Neural crest cell (in vitro differentiated cells): ENCODE measurements around the gene PXT1. TPM values are rescaled to one million over a fixed set of nuclear protein-coding genes. Genes with fewer than 3 reads are reported as not detected.

Experiments
- DNase-seq: peaks from one replicate; pipeline ENCODE4 v3.0.0; 2021; ENCODE audit warnings: low read depth, mixed read lengths, low spot score
- H3K27ac Mint-ChIP-seq: one replicate; pipeline ENCODE4 v1.8.0; 2021; ENCODE audit warnings: mild to moderate bottlenecking, mixed read lengths; ENCODE audit not compliant: unreplicated experiment
- H3K27me3 Mint-ChIP-seq: 2 replicates; pipeline ENCODE4 v1.8.0; 2021; ENCODE audit warnings: low read depth, mild to moderate bottlenecking, mixed read lengths
- H3K36me3 Mint-ChIP-seq: 2 replicates; pipeline ENCODE4 v1.8.0; 2021; ENCODE audit warnings: low read depth, mild to moderate bottlenecking, mixed read lengths
- H3K4me1 Mint-ChIP-seq: 2 replicates; pipeline ENCODE4 v1.8.0; 2021; ENCODE audit warnings: mixed read lengths
- H3K4me3 Mint-ChIP-seq: one replicate; pipeline ENCODE4 v1.8.0; 2021; ENCODE audit warnings: mild to moderate bottlenecking, mixed read lengths
- H3K9me3 Mint-ChIP-seq: 2 replicates; pipeline ENCODE4 v1.8.0; 2021; ENCODE audit warnings: mixed read lengths
- CTCF ChIP-seq: fragments of 200-600 bp; sonication (generic); conservative IDR thresholded peaks from 2 replicates; pipeline ENCODE4 v1.5.0; 2021; ENCODE audit warnings: antibody characterized with exemption, mild to moderate bottlenecking
- total RNA-seq: library from RNA; stranded (reverse); gene quantifications from 2 replicates; pipeline ENCODE4 v1.2.1, GENCODE V29; 2021

Gene PXT1
- total RNA-seq, 1 donor from 2014 or later = 0.14 TPM

DNA sequence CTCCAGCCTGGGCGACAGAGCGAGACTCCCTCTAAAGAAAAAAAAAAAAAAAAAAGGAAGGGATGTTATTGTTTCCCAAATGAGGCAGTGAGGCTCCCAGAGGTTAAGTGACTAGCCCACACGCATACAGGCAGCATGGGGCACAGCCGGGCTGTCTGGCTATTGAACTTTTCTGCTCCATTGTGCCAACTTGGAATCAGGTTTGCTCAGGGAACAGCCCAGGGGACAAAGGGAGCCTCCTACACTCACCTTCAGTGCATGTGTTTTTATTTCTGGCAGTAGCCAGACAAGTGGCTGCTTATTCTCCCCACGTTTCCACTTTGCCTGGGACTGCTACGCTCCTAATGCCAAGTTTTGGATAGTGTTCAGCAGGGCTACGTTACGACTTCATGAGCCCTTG lies 65.9 kb downstream of the PXT1 start:
- peaks cover 10% of the 10 kb centered on the region for H3K27me3 Mint-ChIP-seq
- H3K36me3 Mint-ChIP-seq = no peaks in the 10 kb centered on the region
- H3K27ac Mint-ChIP-seq = no peak overlapping the region
- no peak for DNase-seq
- no peak for TF ChIP-seq CTCF
- H3K4me1 Mint-ChIP-seq = no peaks in the 10 kb centered on the region
- no peaks in the 10 kb centered on the region for H3K9me3 Mint-ChIP-seq
- H3K4me3 Mint-ChIP-seq = no peak overlapping the region

GRCh38 chr6:36376183-36376582 lies 66.5 kb downstream of the PXT1 start:
- no peaks in the 10 kb centered on the region for H3K36me3 Mint-ChIP-seq
- H3K4me3 Mint-ChIP-seq = no peak overlapping the region
- H3K4me1 Mint-ChIP-seq = no peaks in the 10 kb centered on the region
- no peak overlapping the region for H3K27ac Mint-ChIP-seq
- DNase-seq = no peak
- peaks cover 10% of the 10 kb centered on the region for H3K27me3 Mint-ChIP-seq
- H3K9me3 Mint-ChIP-seq = no peaks in the 10 kb centered on the region
- TF ChIP-seq CTCF = no peak

DNA sequence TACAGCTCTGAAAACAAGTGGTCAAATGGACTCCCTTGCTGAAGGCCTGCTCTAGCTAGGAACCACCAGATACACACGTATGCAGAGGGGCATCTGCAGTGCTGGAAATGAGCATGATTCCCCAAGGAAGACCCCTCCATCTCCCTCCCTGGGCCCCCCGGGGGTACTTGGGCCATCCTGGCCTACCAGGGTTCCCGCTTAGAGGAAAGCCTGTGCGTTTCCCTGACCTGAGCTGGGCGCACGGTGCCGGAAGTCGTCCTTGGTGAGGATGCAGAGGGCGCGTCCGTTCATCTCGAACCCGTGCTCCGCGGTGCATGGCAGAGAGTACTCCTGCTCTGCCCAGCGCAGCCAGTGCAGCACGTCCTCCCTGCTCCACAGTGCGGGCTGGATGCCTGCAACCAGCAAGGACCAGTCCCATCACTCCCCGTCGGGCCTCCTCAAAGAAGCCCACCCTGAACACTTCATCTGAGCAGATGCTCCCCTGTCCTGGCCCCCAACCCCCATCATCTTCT lies 67.0 kb downstream of the PXT1 start:
- H3K4me3 Mint-ChIP-seq = no peak overlapping the region
- no peak for DNase-seq
- peaks cover 10% of the 10 kb centered on the region for H3K27me3 Mint-ChIP-seq
- no peaks in the 10 kb centered on the region for H3K4me1 Mint-ChIP-seq
- no peak overlapping the region for H3K27ac Mint-ChIP-seq
- no peaks in the 10 kb centered on the region for H3K36me3 Mint-ChIP-seq
- no peaks in the 10 kb centered on the region for H3K9me3 Mint-ChIP-seq
- TF ChIP-seq CTCF = no peak

DNA sequence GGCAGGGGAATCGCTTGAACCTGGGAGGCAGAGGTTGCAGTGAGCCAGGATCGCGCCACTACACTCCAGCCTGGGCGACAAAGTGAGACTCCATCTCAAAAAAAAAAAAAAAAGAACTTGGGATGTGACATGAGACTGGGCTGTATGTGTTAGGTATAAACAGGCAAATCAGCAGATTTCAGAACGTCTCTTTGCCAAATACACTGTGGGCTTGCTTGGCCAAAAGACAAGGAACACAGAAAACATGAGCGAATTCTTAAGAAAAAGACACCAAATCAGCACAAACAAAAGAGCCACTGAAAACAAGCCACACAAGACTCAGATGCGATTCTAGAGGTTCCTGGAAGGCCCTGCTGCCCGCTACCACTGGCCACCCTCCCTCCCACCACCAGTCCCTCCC lies 67.7 kb downstream of the PXT1 start:
- Mint-ChIP-seq H3K4me1 (no peaks in the 10 kb centered on the region), H3K4me3 (no peak overlapping the region), H3K27me3 (peaks cover 10% of the 10 kb centered on the region), H3K27ac (no peak overlapping the region), H3K9me3 (no peaks in the 10 kb centered on the region), H3K36me3 (no peaks in the 10 kb centered on the region)
- TF ChIP-seq CTCF = no peak
- DNase-seq = no peak

DNA sequence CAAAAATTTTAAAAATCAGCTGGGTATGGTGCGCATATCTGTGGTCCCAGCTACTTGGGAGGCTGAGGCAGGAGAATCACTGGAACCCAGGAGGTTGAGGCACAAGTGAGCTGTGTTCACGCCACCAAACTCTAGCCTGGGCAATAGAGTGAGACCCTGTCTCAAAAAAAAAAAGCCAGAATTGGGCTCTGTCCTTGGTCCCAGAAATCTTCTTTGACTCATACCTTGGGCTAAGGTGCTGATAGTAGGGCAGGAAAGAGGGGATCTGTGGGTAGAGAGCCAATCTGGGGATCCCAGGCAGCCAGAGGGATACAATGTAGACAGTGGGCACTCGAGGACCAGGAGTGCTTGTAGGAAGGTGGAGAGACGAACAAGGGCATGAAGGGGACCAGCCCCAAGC lies 68.5 kb downstream of the PXT1 start:
- TF ChIP-seq CTCF = no peak
- Mint-ChIP-seq H3K4me3 (no peak overlapping the region), H3K36me3 (no peaks in the 10 kb centered on the region), H3K4me1 (no peaks in the 10 kb centered on the region), H3K9me3 (no peaks in the 10 kb centered on the region), H3K27ac (no peak overlapping the region), H3K27me3 (peaks cover 10% of the 10 kb centered on the region)
- DNase-seq = no peak
